NCI-H69 (cell line): ENCODE measurements around the gene XG.
A peak's percentile ranks its signal among the peaks of the same experiment; 100 is the strongest.

ENCODE experiments used
- DNase-seq: peaks from one replicate; lab custom pipeline; 2025; lab: John Stamatoyannopoulos, UW

The XG gene

DNA sequence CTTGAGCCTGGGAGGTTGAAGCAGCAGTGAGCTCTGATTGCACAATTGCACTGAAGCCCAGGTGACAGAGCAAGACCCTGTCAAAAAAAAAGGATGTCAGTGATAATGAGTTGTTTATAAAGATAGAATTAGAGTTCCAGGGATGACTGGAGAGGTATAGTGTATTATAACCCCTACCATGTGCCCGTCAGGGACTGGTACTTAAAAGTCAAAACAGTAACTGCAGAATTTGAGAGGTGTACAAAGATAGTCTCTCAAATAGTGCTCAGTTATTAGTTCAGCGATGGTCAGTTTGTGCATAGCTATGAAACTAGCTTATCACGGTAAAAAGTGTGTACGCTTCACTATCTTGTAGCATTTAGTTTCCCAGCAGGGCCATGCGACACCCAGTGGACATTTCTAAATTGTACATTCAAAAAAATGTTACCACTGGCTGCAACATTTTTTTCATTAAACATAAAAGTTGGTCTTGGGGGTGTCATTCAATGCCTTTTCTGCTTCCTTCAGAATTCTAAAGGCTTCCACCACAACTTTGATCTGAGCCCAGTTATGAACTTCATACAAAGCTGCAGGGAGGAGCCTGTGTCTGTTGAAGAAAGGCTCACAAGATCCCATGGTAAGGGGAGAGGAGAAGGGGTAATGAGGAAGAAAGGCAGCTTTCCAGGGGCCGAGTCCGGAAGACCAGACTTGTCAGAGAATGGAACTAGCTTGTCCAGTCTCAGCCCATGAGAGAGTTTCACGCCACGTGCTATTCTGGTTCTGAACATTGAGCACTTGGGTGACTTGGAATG is 67.7 kb downstream of the XG start:
- no peak for DNase-seq

GRCh38 chrX:2820136-2820771 is 68.4 kb downstream of the XG start:
- no peak for DNase-seq

- no peak for DNase-seq
These were observed 72.1 kb downstream of the XG start for GRCh38 chrX:2823795-2824386.

DNA sequence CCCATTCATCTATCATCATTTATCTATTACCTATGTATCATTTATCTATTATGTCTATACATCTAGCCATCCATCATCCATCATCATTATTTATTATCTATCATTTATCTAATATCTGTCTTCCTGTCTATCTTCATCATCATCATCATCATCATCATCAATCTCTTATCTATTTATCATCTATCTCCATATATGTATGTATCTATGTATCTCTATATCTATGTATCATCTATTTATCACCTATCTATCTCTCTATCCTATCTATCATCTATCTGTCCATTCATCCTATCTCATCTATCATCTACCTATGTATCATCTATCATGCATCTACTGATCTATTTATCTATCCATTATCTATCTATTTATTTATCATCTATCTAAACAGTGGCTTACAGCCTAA is 73.0 kb downstream of the XG start:
- DNase-seq: no peak

- DNase-seq: peak; percentile 1
These were observed 76.6 kb downstream of the XG start, which contains the start of gene GYG2 for GRCh38 chrX:2828344-2828958. TSS of gene GYG2 (plus strand) at chrX:2828930. CDS start at chrX:2830189, 1,259 bp downstream.

GRCh38 chrX:2828959-2829411 is 77.1 kb downstream of the XG start:
- DNase-seq: no peak

GRCh38 chrX:2829469-2830246 is 77.8 kb downstream of the XG start:
- DNase-seq: no peak

- no peak for DNase-seq
These were observed 79.8 kb downstream of the XG start for GRCh38 chrX:2831471-2832228.

GRCh38 chrX:2837961-2838360 is 86.1 kb downstream of the XG start:
- no peak for DNase-seq

DNA sequence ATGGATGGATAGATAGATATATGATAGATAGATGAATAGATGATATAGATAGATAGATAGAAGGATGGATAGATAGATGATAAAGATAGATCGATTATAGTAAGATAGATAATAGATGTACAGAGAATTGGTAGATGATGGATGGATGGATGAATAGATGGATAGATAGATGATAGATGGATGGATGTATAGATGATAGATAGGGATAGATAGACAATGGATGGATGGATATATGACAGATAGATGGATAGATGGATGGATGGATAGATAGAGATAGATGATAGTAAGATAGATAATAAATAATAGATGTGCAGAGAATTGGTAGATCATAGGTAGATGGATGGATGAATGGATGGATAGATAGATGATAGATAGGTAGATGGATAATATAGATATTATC is 89.1 kb downstream of the XG start:
- DNase-seq: no peak

DNA sequence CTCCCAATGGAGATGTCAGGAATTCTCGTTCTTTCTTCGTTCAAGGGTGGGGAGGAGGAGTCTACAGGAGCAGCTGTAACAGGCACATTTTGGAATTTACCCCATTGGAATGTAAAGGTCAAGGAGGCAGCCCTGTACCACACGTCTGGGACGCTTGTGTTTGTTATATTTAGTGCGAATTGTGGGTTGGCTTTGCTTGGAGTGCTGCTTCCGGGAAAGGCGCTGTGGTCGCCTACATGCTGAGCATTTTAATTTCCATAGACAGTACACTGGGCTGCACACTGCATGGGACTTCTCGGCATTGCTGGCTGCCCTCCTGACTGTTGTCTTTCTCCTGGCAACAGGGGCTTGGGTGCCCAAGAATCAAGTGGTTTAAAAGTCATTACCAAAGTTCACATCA is 89.7 kb downstream of the XG start:
- no peak for DNase-seq

DNA sequence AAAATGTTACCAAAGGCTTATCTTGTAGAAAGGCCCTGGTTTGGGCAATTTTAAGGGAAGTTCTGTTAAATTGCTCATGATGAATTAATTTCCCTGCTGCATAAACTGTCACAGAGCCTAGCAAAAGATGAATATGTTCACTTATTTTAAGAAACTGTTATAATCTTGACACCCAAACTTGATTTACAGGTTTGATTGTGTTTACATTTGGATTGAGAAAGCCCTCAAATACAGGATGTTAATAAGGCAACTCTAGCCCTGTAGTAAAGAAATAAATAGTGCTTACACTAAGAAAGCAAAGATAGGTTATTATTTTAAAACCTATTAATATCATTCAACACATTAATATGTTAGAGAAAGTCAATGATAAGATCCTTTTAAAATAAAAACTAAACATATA is 95.2 kb downstream of the XG start:
- DNase-seq: no peak

DNA sequence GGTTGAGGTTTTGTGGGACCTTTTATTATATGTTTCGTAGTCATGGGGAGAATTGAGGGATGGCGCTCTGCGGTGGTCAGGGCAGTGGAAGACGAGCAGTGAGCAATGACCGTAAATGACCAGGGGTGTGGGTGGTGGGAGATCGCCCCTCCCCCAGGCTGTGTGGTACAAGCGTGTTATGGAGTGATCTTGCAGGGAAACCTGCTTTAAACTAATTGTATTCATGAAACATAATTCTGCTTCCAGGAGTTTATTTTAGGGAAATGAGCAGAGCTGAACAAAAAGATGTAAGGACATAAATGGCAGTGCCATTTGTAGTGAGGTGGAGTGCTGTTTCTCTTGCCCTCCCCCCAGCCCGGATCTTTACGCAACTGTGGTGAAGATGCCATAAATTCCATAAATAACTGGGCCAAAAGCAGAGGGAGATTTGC is 97.0 kb downstream of the XG start:
- DNase-seq: no peak

DNA sequence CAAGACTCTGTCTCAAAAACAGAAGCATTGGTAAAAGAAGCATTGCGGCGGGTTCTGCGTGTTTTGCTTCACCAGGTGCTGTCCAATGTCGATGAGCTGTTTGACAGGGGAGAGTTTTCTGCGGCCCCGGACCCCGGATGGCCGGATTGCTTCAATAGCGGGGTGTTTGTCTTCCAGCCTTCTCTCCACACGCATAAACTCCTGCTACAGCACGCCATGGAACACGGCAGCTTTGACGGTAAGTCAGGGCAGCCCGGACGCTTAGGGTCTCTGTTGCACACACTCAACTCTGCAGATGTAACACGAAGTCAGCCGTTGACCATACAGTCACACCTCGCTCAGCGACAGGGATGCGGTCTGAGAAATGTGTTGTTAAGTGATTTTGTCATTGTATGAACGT is 103.1 kb downstream of the XG start:
- no peak for DNase-seq

- no peak for DNase-seq
These were observed 103.9 kb downstream of the XG start for GRCh38 chrX:2855761-2856160.

- no peak for DNase-seq
These were observed 105.7 kb downstream of the XG start for GRCh38 chrX:2857566-2857965.

- no peak for DNase-seq
These were observed 107.5 kb downstream of the XG start for GRCh38 chrX:2859197-2859797.

- no peak for DNase-seq
These were observed 110.6 kb downstream of the XG start for GRCh38 chrX:2862404-2862803.

GRCh38 chrX:2863646-2864045 is 111.8 kb downstream of the XG start:
- DNase-seq: no peak
